Astrocyte (in vitro differentiated cells and primary cell): ENCODE measurements around the gene GPR42. TPM values are rescaled to one million over a fixed set of nuclear protein-coding genes. Genes with fewer than 3 reads are reported as not detected.

ENCODE experiments used
- DNase-seq: peaks from one replicate; pipeline ENCODE4 v3.0.0-alpha.2; 2010; ENCODE audit warnings: low read depth
- FAIRE-seq: peaks from 2 replicates; lab custom pipeline; 2011; peaks lifted over from hg19 to GRCh38; lab: Jason Lieb, UNC
- H2AFZ ChIP-seq: 2 replicates; pipeline ENCODE4 v1.6.0; 2012; ENCODE audit warnings: low read depth, low read length, inconsistent platforms
- H3K27ac ChIP-seq: 2 replicates; pipeline ENCODE4 v1.5.1; 2011; ENCODE audit warnings: low read depth, low read length, inconsistent platforms
- H3K27me3 ChIP-seq: 2 replicates; pipeline ENCODE4 v1.6.0; 2011; ENCODE audit warnings: low read length, inconsistent platforms; ENCODE audit not compliant: insufficient read depth
- H3K36me3 ChIP-seq: 2 replicates; pipeline ENCODE4 v1.5.1; 2011; ENCODE audit warnings: low read length, inconsistent platforms; ENCODE audit not compliant: insufficient read depth
- H3K4me1 ChIP-seq: 2 replicates; pipeline ENCODE4 v1.5.1; 2011; ENCODE audit warnings: low read length, inconsistent platforms; ENCODE audit not compliant: insufficient read depth
- H3K4me2 ChIP-seq: 2 replicates; pipeline ENCODE4 v1.6.0; 2012; ENCODE audit warnings: low read length, inconsistent platforms
- H3K4me3 ChIP-seq: 2 replicates; pipeline ENCODE4 v1.5.1; 2011; ENCODE audit warnings: low read depth, mild to moderate bottlenecking, low read length, inconsistent platforms; ENCODE audit not compliant: insufficient read depth
- H3K79me2 ChIP-seq: 2 replicates; pipeline ENCODE4 v1.6.0; 2012; ENCODE audit warnings: mild to moderate bottlenecking, low read length, inconsistent platforms; ENCODE audit not compliant: insufficient read depth
- H3K9ac ChIP-seq: 2 replicates; pipeline ENCODE4 v1.6.0; 2012; ENCODE audit warnings: mild to moderate bottlenecking, low read length, inconsistent platforms
- H3K9me3 ChIP-seq: 2 replicates; pipeline ENCODE4 v1.5.1; 2012; ENCODE audit warnings: low read depth, mild to moderate bottlenecking, low read length, inconsistent platforms; ENCODE audit not compliant: insufficient read depth
- H4K20me1 ChIP-seq: 2 replicates; pipeline ENCODE4 v1.6.0; 2012; ENCODE audit warnings: low read length, inconsistent platforms; ENCODE audit not compliant: insufficient read depth
- H3K27ac Mint-ChIP-seq: one replicate; pipeline ENCODE4 v1.8.0; 2021; ENCODE audit warnings: mild to moderate bottlenecking, mixed read lengths; ENCODE audit not compliant: unreplicated experiment
- H3K27me3 Mint-ChIP-seq: one replicate; pipeline ENCODE4 v1.8.0; 2021; ENCODE audit warnings: low read depth, mixed read lengths; ENCODE audit not compliant: unreplicated experiment
- H3K36me3 Mint-ChIP-seq: one replicate; pipeline ENCODE4 v1.8.0; 2021; ENCODE audit warnings: low read depth, mixed read lengths; ENCODE audit not compliant: unreplicated experiment
- H3K4me1 Mint-ChIP-seq: one replicate; pipeline ENCODE4 v1.8.0; 2021; ENCODE audit warnings: low read depth, mixed read lengths; ENCODE audit not compliant: unreplicated experiment
- H3K4me3 Mint-ChIP-seq: one replicate; pipeline ENCODE4 v1.8.0; 2021; ENCODE audit warnings: mild to moderate bottlenecking, moderate library complexity, mixed read lengths; ENCODE audit not compliant: unreplicated experiment
- H3K9me3 Mint-ChIP-seq: one replicate; pipeline ENCODE4 v1.8.0; 2021; ENCODE audit warnings: mild to moderate bottlenecking, mixed read lengths; ENCODE audit not compliant: unreplicated experiment
- CTCF ChIP-seq: IDR thresholded peaks from 2 replicates; pipeline ENCODE4 v1.5.1; 2011; ENCODE audit warnings: low read depth, mild to moderate bottlenecking, inconsistent platforms, low read length, moderate library complexity; ENCODE audit not compliant: insufficient read depth
- EZH2 ChIP-seq: IDR thresholded peaks from 2 replicates; pipeline ENCODE4 v1.6.1; 2012; ENCODE audit warnings: mild to moderate bottlenecking, low read length, inconsistent platforms; ENCODE audit not compliant: insufficient read depth
- total RNA-seq: library from RNA; stranded (reverse); gene quantifications from 2 replicates; pipeline ENCODE4 v1.2.1, GENCODE V29; 2021

GPR42 gene
- total RNA-seq, 1 donor from 2014 or later, result not detected

- DNase-seq, result peak; percentile 80
- FAIRE-seq, result peak; percentile 49
- H3K27ac Mint-ChIP-seq, result peak overlapping the region; percentile 66
- H3K36me3 Mint-ChIP-seq, result no peaks in the 10 kb centered on the region
- no peak overlapping the region for H3K4me3 Mint-ChIP-seq
- Histone ChIP-seq H3K36me3 (no peaks in the 10 kb centered on the region), H2AFZ (no peak overlapping the region), H3K4me3 (no peak overlapping the region), H3K4me2 (no peak overlapping the region), H3K79me2 (no peaks in the 10 kb centered on the region), H3K9me3 (no peaks in the 10 kb centered on the region), H3K9ac (no peak overlapping the region), H3K27ac (no peak overlapping the region), H3K27me3 (no peaks in the 10 kb centered on the region), H3K4me1 (no peaks in the 10 kb centered on the region), H4K20me1 (no peaks in the 10 kb centered on the region)
- no peak for TF ChIP-seq CTCF
- no peak for TF ChIP-seq EZH2
- peaks cover 14% of the 10 kb centered on the region for H3K27me3 Mint-ChIP-seq
- peaks cover 8% of the 10 kb centered on the region for H3K9me3 Mint-ChIP-seq
- peaks cover 9% of the 10 kb centered on the region for H3K4me1 Mint-ChIP-seq
Observed at GRCh38 chr19:35404879-35405622, 34.2 kb downstream of the GPR42 start.

- Mint-ChIP-seq H3K4me3 (no peak overlapping the region), H3K27me3 (peaks cover 17% of the 10 kb centered on the region), H3K4me1 (peaks cover 9% of the 10 kb centered on the region), H3K27ac (no peak overlapping the region), H3K9me3 (peaks cover 9% of the 10 kb centered on the region), H3K36me3 (no peaks in the 10 kb centered on the region)
- no peak overlapping the region for H3K4me3 ChIP-seq
- no peaks in the 10 kb centered on the region for H3K9me3 ChIP-seq
- DNase-seq (no peak), FAIRE-seq (no peak)
- H4K20me1 ChIP-seq, result no peaks in the 10 kb centered on the region
- no peak overlapping the region for H3K4me2 ChIP-seq
- H2AFZ ChIP-seq, result no peak overlapping the region
- no peaks in the 10 kb centered on the region for H3K4me1 ChIP-seq
- TF ChIP-seq EZH2 (no peak), CTCF (no peak)
- no peaks in the 10 kb centered on the region for H3K79me2 ChIP-seq
- no peak overlapping the region for H3K9ac ChIP-seq
- H3K27me3 ChIP-seq, result no peaks in the 10 kb centered on the region
- no peaks in the 10 kb centered on the region for H3K36me3 ChIP-seq
- H3K27ac ChIP-seq, result no peak overlapping the region
Observed at GRCh38 chr19:35407619-35408018, 36.8 kb downstream of the GPR42 start.
